Skin epidermis (tissue), 12 donors: ENCODE data around the gene DNAH11.
"Not testable (repeated sequence)": the region's sequence is repeated elsewhere in the genome, so short reads cannot be mapped to it uniquely, and the experiment has no call there.

Source experiments
- H3K27ac ChIP-seq, 21 experiments: fragments of 200-600 bp; sonication (generic) in 11 of 21; one replicate each; pipeline ENCODE4 v1.5.0; 2020; ENCODE audit warnings: mild to moderate bottlenecking in 3 of 21, inconsistent platforms in 2 of 21, moderate library complexity in 2 of 21
- H3K4me3 ChIP-seq, 7 experiments: fragments of 200-600 bp; sonication (generic) in 2 of 7; one replicate each; pipeline ENCODE4 v1.5.0; 2020; ENCODE audit warnings: inconsistent platforms in 2 of 7, mild to moderate bottlenecking in 2 of 7, moderate library complexity in 1 of 7

The DNAH11 gene

GRCh38 chr7:21616091-21616490 is 73.3 kb downstream of the DNAH11 start:
- H3K4me3 ChIP-seq, result no peak overlapping the region
- H3K27ac ChIP-seq, result no peak overlapping the region

DNA sequence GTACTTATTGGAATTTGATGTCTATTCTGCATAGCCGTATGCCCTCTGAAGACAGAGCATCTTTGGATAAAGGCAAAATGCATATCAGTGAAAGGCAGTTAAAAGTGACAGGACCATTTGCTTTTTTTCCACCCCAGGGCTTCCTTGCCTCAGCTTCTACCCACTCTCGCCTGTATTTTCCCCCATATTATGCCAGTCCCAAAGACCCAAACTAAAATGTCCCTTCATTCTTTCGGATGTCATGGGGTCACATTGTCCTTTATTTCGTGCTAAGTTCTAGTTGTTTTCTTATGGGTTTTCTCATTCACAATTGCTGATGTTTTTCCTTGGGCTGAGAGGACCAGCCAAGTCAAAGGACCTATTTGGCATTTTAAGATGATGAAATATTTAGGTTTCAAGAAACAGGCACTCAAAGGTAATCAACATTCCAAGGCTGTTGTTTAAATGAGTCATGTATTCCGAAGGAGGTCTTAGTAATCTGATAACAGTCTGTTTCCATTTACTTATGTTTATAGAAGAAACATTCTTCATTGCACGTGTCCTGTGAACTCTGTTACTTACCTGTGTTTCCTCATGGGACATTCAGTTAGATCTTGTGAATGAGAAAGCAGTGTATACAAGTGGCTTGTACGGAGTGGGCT is 74.1 kb downstream of the DNAH11 start:
- Histone ChIP-seq H3K4me3 (no peak overlapping the region), H3K27ac (no peak overlapping the region)

GRCh38 chr7:21617513-21617912 is 74.7 kb downstream of the DNAH11 start:
- Histone ChIP-seq H3K4me3 (no peak overlapping the region), H3K27ac (no peak overlapping the region)

GRCh38 chr7:21617916-21618390 is 75.1 kb downstream of the DNAH11 start:
- no peak overlapping the region for H3K4me3 ChIP-seq

GRCh38 chr7:21618706-21619105 is 75.9 kb downstream of the DNAH11 start:
- H3K4me3 ChIP-seq, result no peak overlapping the region
- no peak overlapping the region for H3K27ac ChIP-seq

More at GRCh38 chr7:21617916-21618390, 75.1 kb downstream of the DNAH11 start:
- no peak overlapping the region for H3K27ac ChIP-seq

GRCh38 chr7:21620054-21620453 is 77.2 kb downstream of the DNAH11 start:
- Histone ChIP-seq H3K27ac (no peak overlapping the region), H3K4me3 (no peak overlapping the region)

DNA sequence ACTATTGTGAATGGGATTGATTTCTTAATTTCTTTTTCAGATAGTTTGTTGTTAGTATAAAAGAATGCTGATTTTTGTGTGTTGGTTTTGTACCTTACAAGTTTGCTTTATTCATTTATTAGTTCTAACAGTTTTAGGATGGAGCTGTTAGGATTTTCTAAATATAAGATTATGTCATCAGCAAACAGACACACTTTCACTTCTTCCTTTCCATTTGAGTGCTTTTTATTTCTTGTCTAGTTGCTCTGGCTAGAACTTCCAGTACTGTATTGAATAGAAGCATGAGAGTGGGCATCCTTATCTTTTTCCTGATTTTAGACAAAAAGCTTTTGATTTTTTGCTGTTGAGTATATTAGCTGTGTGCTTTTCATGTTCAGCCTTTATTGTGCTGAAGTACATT is 81.5 kb downstream of the DNAH11 start:
- H3K4me3 ChIP-seq, result no peak overlapping the region
- no peak overlapping the region for H3K27ac ChIP-seq

- Histone ChIP-seq H3K27ac (no peak overlapping the region), H3K4me3 (no peak overlapping the region)
Measured at GRCh38 chr7:21636694-21637093, 93.9 kb downstream of the DNAH11 start.

DNA sequence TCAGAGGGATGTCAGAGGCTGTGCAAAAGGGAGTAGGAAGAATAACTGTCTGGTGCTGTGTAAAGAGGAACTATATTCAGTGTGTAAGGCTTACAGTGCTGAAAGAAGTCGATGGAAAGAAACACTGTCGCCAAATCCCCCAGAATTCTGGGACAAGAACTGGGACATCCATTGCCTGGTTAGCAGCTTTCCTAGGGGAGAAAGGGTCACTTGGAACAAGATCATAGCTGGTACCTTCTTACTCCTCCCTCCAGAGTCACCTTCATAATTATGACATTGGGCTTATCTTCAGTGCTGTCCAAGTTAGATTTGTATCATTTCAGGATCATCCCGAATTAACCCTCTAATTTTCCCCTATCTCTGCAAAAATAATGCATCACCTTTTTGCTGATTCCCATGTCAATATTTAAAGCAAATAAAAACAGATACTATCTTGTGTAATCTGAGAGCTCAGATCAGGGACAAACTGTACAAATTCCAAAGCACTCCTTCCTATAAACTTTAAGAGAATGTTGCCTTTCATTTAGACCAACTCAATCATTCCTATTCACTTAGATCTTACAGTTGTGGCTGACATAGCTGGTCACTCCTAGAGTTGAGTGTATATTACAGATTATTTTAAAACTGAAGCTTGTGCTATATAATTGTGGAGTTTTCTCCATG is 96.5 kb downstream of the DNAH11 start:
- Histone ChIP-seq H3K4me3 (no peak overlapping the region), H3K27ac (no peak overlapping the region)

DNA sequence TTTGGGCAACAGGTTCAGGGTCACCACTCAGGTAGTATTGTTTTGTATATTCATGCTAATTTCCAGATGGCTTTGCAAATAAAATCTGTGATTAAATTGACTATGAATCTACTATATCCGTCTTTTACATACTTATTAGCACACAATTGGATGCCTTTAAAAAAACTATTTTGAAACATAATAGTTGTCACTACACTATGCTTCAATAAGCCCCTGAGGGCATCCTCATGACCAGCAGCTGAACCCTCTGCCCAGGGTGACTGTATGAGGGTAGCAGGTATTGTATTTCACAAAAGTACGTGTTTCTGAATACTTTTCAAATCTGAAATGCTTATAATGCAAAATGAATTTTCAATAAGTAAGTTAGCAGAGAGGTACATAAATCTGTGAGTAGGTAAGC is 97.3 kb downstream of the DNAH11 start:
- Histone ChIP-seq H3K27ac (no peak overlapping the region), H3K4me3 (no peak overlapping the region)

GRCh38 chr7:21641546-21641945 is 98.7 kb downstream of the DNAH11 start:
- Histone ChIP-seq H3K4me3 (no peak overlapping the region), H3K27ac (no peak overlapping the region)

GRCh38 chr7:21642422-21642821 is 99.6 kb downstream of the DNAH11 start:
- H3K4me3 ChIP-seq, result no peak overlapping the region

DNA sequence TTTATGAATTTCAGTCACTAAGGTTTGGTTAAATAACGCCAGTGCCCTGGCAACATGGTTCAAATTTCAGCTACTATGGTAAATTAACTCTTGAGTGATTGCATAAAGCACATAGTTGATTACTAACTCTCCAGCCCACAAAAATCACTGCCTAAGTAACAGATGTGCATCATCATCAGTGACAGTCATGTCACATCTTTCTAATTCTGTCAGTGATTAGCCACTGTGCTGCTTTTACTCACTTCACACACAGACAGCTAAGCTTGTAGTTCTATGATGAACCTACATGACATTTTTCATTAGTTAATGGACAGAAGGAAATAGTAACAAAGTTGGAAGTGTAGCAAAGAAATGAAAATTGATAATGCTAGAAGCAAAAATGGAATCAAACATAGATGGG is 108.9 kb downstream of the DNAH11 start:
- H3K27ac ChIP-seq, result no peak overlapping the region

More at GRCh38 chr7:21642422-21642821, 99.6 kb downstream of the DNAH11 start:
- no peak overlapping the region for H3K27ac ChIP-seq

DNA sequence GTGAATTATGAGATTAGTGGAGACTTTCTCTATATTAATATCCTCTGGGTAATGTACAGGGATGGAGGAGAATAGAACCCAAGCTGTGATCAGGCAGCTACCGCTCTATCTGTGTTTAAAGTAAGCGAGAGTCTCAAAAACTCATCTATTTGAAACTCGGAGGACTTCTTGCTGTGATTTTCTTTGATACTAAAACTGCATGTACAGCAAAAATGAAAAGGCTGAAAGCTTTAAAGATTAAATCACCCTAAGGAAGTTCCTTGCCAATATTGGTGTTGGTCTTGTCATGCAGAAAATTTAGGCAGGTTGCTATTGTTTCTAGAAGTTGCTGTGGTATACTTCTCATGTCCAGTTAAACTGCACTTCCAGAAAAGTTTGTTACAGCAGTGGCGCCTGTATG is 110.8 kb downstream of the DNAH11 start:
- Histone ChIP-seq H3K27ac (no peak overlapping the region), H3K4me3 (no peak overlapping the region)

More for the DNA sequence above, 108.9 kb downstream of the DNAH11 start:
- H3K4me3 ChIP-seq, result no peak overlapping the region

DNA sequence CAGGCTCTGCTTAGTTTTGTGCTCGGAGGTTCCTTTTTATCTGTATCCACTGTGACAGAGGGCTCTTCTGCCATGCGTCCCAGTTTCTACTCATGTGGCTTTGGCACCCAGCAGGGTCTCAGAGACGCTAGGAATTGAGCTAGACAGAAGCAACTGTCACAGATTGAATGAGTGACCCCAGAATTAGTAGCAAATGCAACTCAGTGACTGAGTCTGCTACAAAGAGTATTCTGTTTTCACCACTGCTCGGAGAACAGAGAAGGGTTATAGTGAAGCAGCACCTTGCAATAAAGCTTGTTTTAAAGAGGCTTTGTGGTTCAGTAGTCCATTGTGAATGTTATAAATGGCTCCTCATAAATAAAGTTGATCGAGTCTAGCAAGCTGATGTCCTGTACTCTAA is 113.2 kb downstream of the DNAH11 start:
- Histone ChIP-seq H3K4me3 (no peak overlapping the region), H3K27ac (no peak overlapping the region)

DNA sequence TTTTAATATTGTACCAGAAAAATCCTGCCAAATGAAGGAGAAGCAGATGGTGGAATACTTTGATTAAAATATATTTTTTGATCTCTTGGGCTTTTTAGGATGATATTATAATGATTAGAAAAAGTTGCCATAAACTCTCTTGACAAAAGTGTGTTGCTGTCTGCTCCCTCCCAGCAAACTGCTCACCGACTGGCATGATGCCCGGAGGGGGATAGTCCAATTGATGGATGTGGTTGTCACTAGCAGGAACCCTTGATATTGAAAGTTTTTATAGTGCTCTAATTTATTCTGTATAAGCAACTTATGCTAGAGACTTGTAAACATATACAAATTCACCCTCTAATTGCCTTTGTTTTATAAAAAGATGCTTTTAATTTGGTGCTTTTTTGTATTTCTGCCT is 114.0 kb downstream of the DNAH11 start:
- H3K4me3 ChIP-seq, result no peak overlapping the region

DNA sequence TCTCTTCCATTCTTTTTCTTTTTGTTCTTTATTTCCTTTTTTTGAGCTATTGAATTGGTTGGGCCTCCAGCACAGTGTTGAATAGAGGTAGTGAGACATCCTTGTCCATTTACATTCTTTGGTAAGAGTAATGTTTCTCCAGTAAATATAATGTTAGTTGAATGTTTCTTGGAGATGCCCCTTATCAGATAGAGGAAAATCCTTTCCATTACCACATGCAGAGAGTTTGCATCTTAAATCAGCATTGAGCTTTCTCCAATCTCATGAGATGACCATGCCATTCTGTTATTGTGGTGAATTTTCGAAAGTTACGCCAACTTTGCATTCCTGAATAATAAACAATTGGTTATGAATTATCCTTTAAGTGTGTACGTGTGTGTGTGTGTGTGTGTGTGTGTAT is 127.7 kb downstream of the DNAH11 start:
- Histone ChIP-seq H3K4me3 (no peak overlapping the region), H3K27ac (no peak overlapping the region)

More for the DNA sequence above, 114.0 kb downstream of the DNAH11 start:
- H3K27ac ChIP-seq, result no peak overlapping the region

DNA sequence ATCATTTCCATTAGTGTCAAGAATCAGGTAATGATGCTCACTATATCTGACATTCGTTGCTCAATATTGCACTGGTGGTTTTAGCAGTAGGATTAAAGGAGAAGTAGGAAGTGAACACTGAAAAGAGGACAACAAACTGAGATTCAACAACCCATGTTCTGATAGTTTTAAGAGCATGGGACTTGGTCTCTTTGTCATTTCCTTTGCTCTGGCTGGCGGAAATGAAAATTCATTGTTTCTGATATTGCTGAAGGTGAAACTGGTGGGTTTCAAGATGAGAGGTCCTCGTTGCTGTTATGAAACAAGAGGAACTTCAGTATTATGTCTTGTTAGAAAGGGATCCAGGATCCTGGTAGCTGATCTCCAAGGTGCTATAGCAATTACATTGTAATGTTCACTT is 129.0 kb downstream of the DNAH11 start:
- no peak overlapping the region for H3K4me3 ChIP-seq

GRCh38 chr7:21675255-21675654 is 132.4 kb downstream of the DNAH11 start:
- no peak overlapping the region for H3K27ac ChIP-seq
- H3K4me3 ChIP-seq, result no peak overlapping the region

More for the DNA sequence above, 129.0 kb downstream of the DNAH11 start:
- H3K27ac ChIP-seq, result no peak overlapping the region

DNA sequence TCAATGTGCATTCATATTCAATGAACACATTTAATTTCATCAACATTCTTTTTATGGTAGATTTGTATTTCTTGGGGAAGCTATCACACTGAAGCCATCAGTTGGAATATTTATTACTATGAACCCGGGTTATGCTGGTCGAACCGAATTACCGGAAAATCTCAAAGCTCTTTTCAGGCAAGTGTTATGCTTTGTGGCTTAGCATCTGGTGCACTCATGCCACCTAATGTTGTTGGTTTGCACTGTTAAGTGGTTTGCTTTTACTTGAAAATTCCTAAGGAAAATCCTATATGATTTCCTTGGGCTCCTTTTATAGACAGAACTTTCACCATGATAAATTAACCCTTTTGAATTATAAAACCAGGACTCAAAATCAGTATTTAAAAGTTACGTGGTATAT is 147.9 kb downstream of the DNAH11 start:
- no peak overlapping the region for H3K27ac ChIP-seq
- H3K4me3 ChIP-seq, result no peak overlapping the region

GRCh38 chr7:21691146-21691545 is 148.3 kb downstream of the DNAH11 start:
- not testable (repeated sequence) for H3K27ac ChIP-seq, H3K4me3 ChIP-seq

GRCh38 chr7:21700587-21700986 is 157.7 kb downstream of the DNAH11 start:
- H3K27ac ChIP-seq, H3K4me3 ChIP-seq: not testable (repeated sequence)
